HFF-Myc (cell line): ENCODE results near the gene PPP1R15B.
"Not testable (repeated sequence)": the region's sequence is repeated elsewhere in the genome, so short reads cannot be mapped to it uniquely, and the experiment has no call there.

Experiments
- DNase-seq: peaks from one replicate; pipeline ENCODE4 v3.0.0-alpha.2; 2011; ENCODE audit warnings: low read depth; ENCODE audit errors: extremely low read depth
- H3K4me3 ChIP-seq: replicated peaks from 2 replicates; pipeline ENCODE4 v1.5.1; 2011; ENCODE audit warnings: low read depth, mild to moderate bottlenecking, control low read depth, low read length
- TF ChIP-seq, protein P1 (sequence below): IDR thresholded peaks from 2 replicates; pipeline ENCODE4 v1.5.1; 2012; ENCODE audit warnings: mild to moderate bottlenecking, low read depth, low read length, control low read depth; ENCODE audit errors: missing control alignments

Gene PPP1R15B

DNA sequence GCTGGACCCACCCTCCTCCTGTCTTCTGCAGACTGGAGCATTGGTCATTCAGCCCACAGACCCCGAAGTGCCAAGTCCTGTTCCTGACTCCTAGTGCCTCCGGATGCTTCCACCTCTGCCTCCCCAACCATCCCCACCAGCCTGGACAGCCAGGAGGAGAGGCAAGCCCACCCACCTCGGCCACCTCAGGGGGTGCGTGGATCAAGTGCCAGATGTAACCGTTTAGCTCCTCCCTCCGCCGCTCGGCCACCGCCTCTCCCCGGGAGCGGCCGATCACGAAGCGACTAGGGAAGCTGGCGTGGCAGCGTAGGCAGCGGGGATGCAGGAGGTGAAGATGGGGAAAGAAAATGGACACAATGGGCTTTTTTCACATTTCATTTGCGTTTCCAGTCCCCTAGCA, 18.1 kb upstream of the PPP1R15B start:
- DNase-seq, result no peak
- H3K4me3 ChIP-seq, result no peak overlapping the region
- TF ChIP-seq, protein P1, sequence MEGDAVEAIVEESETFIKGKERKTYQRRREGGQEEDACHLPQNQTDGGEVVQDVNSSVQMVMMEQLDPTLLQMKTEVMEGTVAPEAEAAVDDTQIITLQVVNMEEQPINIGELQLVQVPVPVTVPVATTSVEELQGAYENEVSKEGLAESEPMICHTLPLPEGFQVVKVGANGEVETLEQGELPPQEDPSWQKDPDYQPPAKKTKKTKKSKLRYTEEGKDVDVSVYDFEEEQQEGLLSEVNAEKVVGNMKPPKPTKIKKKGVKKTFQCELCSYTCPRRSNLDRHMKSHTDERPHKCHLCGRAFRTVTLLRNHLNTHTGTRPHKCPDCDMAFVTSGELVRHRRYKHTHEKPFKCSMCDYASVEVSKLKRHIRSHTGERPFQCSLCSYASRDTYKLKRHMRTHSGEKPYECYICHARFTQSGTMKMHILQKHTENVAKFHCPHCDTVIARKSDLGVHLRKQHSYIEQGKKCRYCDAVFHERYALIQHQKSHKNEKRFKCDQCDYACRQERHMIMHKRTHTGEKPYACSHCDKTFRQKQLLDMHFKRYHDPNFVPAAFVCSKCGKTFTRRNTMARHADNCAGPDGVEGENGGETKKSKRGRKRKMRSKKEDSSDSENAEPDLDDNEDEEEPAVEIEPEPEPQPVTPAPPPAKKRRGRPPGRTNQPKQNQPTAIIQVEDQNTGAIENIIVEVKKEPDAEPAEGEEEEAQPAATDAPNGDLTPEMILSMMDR, result no peak

DNA sequence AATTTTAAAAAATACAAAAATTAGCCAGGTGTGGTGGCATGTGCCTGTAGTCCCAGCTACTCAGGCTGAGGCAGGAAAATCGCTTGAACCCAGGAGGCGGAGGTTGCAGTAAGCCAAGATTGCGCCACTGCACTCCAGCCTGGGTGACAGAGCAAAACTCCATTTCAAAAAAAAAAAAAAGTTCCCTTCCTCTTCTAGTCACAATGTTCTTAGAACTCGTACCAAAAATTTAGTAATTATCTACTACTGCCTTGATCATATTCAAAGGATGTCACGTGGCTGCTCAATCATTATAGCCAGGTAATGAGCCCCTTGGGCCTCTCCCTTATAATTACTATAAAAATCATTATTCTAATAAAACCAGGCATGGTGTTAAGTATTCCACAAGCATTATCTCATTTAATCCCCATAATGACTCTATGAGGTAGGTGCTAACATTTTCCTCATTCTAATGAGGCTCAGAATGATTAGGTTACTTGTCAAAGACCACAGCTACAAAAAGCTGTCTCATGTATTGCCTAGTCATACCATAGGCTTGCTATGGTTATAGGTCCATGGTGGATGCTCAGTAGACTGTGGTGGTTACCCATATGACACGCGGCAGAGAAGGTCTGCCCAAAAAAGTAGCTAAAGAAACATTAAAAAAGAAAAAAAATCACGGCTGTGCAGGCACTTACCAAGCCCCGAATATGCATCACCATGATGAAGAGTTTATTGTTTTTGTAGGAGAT, 15.5 kb upstream of the PPP1R15B start:
- H3K4me3 ChIP-seq, result no peak overlapping the region
- DNase-seq, result no peak
- TF ChIP-seq, protein P1, result no peak

DNA sequence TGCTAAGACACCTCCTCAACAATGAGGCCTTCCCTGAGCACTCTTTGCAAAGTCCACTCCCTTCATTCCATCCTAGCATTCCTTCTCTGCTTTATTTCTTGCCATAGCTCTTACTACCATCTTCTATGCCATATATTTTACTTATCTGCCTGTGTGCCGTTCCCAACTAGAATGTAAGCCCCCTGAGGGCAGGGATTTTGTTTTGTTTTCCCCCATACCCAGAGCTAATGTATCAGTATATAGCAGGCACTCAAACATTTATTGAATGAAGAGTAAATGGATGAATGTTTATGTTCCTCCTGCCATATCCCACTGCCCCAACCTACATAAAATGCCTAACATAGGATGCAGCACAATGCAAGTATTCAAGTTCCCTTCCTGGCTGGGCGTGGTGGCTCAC, 14.9 kb upstream of the PPP1R15B start:
- DNase-seq, result no peak
- TF ChIP-seq, protein P1, result no peak
- H3K4me3 ChIP-seq, result no peak overlapping the region

DNA sequence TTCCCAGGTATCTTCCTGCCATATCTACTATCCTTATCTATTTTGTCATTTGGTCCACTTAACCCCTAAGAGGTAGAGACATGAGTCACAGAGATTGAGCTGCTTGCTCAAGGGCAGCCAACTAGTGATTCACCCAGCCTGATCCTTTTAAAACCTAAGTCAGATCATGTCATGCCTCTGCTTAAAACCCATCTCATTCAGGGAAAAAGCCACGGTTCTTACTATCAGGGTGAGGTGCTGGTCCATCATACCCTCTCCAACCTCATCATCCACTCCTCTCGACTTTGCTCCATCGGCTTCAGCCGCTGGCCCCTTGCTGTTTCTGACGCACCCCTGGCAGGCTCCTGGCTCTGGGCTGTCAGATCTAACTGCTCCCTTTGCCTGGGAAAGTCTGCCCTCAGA, 14.4 kb upstream of the PPP1R15B start:
- TF ChIP-seq, protein P1, result no peak
- no peak for DNase-seq
- no peak overlapping the region for H3K4me3 ChIP-seq

DNA sequence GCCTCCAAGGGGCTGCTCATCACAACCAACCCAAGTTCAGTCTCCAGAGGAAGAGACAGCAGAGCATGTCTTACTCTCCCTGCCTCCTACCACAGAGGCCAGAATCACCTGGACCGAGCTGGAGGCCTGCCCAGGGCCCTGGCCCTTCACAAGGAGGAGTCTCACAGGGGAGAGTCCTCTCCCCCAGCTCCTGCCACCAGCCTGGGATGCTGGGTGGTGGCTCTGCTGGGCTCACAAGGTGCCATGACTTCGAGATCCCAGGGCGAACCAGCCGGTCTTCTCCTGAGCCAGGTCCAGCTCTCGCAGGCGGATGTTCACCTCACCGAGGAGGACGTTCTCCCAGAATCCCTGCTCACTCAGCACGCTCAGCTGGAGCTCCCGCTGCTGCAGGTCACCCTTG, 13.0 kb upstream of the PPP1R15B start:
- TF ChIP-seq, protein P1, result no peak
- no peak overlapping the region for H3K4me3 ChIP-seq
- no peak for DNase-seq

DNA sequence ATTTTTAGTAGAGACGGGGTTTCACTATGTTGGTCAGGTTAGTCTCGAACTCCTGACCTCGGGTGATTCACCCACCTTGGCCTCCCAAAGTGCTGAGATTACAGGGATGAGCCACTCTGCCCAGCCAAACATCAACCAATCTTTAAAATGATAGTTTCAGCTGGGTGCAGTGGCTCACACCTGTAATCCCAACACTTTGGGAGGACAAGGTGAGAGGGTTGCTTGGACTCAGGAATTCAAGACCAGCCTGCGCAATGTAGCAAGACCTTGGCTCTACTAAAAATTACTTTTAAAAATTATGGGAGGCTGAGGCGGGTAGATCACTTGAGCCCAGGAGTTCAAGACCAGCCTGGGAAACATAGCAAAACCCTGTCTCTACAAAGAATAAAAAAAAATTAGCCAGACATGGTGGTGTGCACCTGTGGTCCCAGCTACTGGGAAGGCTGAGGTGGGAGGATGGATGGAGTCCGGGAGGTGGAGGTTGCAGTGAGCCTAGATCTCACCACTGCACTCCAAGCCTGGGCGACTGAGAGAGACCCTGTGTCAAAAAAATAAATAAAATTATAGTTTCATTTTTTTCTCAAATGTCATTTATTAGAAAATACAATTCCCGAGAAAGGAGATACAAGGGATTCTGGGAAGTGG, 10.6 kb upstream of the PPP1R15B start:
- H3K4me3 ChIP-seq, DNase-seq: not testable (repeated sequence)

DNA sequence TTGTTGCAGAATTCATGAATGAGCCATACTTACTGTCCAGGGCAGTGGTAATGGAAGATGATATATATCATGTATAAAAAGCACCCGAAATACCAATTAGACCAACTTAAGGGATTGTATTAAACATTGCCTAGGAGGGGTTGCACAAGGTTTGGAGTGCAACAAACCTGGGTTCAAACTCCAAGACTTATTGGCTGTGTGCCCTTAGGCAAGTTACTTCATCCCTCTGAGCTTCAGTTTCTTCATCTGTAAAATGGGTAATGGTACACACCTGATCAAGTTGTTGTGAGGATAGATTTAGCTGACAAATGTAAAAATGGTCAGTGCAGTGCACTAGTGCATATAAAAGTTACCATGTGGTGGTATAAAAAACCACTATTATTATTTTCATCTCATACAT, 9.8 kb upstream of the PPP1R15B start:
- no peak overlapping the region for H3K4me3 ChIP-seq
- TF ChIP-seq, protein P1, result no peak
- DNase-seq, result no peak
